ENCODE measurements around the gene LGALS7B. TPM values are rescaled to one million over a fixed set of nuclear protein-coding genes. Genes with fewer than 3 reads are reported as not detected.

The LGALS7B gene
- total RNA-seq (not detected), polyA plus RNA-seq (not detected)

DNA sequence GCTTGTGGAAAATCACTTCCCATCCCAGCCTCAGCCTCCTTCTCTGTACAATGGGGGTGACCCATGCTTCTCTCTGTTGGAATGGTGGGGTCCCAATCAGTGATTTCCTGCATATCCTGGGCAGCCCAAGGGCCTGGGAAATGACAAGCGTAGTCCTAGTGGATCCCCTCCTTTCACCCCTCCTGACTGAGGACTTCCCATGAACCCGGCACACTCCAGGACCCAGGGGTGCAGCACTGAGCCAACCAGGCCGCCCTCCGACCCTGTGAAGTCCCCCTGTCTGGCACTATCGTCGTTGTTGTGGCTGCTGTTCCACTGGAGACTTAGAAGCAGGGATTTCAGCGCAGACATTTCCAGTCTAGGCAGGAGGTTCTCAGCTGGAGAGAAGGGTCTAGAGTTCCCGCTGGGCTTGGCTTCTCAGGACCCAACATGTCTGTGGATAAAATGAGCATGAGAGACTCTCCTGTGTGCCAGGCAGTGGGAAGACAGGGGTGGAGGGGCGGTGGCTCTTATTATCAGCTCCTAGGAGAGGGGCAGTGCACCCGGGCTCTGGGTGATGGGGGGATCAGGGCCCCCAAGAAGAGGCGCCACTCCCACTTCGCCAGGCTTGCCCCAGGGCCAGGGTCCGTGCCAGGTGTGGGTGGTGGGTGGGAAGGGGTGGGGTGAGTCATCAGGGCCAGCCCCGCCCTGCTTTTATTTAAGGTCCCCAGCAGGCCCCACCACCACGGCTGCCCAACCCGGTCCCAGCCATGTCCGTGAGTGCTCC lies at the start of gene LGALS7B:
Gene LGALS7B, plus strand, starts transcription at position 723 of the 766 bp plus-strand sequence. Its CDS starts 27 bp downstream, at position 750.
- Histone ChIP-seq H3K36me3 (ENCODE audit: insufficient read depth, low read length) (no peaks in the 10 kb centered on the region), H3K27ac (ENCODE audit: low read depth, low read length) (no peak within 1 kb of the TSS), H3K4me1 (ENCODE audit: insufficient read depth, low read length) (no peaks in the 10 kb centered on the region), H3K27me3 (ENCODE audit: insufficient read depth, low read length) (no peaks in the 10 kb centered on the region), H3K9me3 (ENCODE audit: control insufficient read depth in 1 of 2, low read length in 2 of 2) (no peaks in the 10 kb centered on the region), H3K4me3 (ENCODE audit: low read length in 2 of 2) (no peak within 1 kb of the TSS)
- peak within 1 kb of the TSS in 4 of 7 donors; percentile 22 to 53 (median 44) for H3K27ac Mint-ChIP-seq
- no peak within 1 kb of the TSS for H3K4me3 Mint-ChIP-seq
- H3K4me1 Mint-ChIP-seq: peaks cover 0 to 5% (median 4%) of the 10 kb centered on the region in 4 donors
- DNase-seq: no peak
- H3K27me3 Mint-ChIP-seq: no peaks in the 10 kb centered on the region
- no peaks in the 10 kb centered on the region for H3K36me3 Mint-ChIP-seq
- no peaks in the 10 kb centered on the region for H3K9me3 Mint-ChIP-seq
- CTCF ChIA-PET (ENCODE audit: partially characterized antibody): no interaction called here
- POLR2A ChIA-PET (ENCODE audit: partially characterized antibody): interaction anchor here (1.1 kb wide), 1 partner anchor 51 kb away, joined by 3 read pairs; no protein-coding TSS in a partner anchor
- intact Hi-C loops (cut with micrococcal nuclease): no loop called here

DNA sequence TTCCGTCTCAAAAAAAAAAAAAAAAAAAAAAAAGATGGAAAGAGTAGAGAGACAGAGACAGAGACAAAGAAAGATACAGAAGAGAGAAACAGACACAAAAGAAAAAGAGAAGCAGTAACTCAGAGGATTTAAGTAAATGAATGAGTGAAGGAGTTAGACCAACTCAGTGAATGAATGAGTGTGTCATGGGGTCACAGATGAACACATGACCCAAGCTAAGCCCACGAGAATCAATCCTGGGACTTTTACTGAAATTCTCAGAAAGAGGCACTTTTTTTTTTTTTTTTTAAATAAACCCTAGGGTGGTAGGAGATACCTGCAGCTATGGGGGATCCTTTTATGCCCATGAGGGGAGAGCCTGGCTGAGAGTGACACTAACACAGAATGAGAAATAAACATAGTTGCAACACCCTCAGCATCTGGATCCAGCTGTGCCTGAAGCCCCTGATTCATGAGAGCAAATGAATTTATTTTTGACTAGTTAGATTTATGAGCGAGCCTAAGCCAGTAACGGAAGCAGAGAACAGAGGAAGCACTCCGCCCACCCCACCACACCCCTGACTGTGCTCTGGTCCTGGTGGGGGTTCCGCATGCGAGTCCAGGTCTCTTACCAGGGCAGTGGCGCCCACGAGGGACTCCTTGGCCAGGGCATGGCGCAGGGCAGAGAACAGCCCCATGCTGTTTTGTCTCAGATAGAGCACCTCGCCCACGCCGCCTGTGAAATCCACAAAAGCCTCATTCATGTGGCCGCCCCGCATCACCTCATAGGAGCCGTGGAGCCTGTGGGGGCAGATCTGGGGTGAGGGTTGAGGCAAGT lies 49.4 kb upstream of the LGALS7B start:
- Mint-ChIP-seq H3K27ac (peak overlapping the region in 4 of 7 donors; percentile 29 to 66 (median 58)), H3K4me3 (peak overlapping the region in 6 of 8 donors; percentile 13 to 73 (median 46)), H3K36me3 (no peaks in the 10 kb centered on the region), H3K27me3 (peaks cover 0 to 2% of the 10 kb centered on the region in 2 donors), H3K9me3 (no peaks in the 10 kb centered on the region), H3K4me1 (peaks cover 16 to 37% (median 26%) of the 10 kb centered on the region in 4 donors)
- H3K9me3 ChIP-seq (ENCODE audit: control insufficient read depth in 1 of 2, low read length in 2 of 2): no peaks in the 10 kb centered on the region
- CTCF ChIA-PET (ENCODE audit: partially characterized antibody): interaction anchor here (1.0 to 1.5 kb wide), 3 partner anchors 30 to 191 kb away, joined by 3 to 5 read pairs (median 4); partner anchors contain the start of genes MRPS12 and SARS2
- no peaks in the 10 kb centered on the region for H3K36me3 ChIP-seq (ENCODE audit: insufficient read depth, low read length)
- DNase-seq: no peak
- no peak overlapping the region for H3K27ac ChIP-seq (ENCODE audit: low read depth, low read length)
- no peaks in the 10 kb centered on the region for H3K27me3 ChIP-seq (ENCODE audit: insufficient read depth, low read length)
- POLR2A ChIA-PET (ENCODE audit: partially characterized antibody): interaction anchor here (0.7 to 0.9 kb wide), 2 partner anchors 60 to 130 kb away, joined by 3 to 5 read pairs; no protein-coding TSS in a partner anchor
- H3K4me3 ChIP-seq (ENCODE audit: low read length in 2 of 2): no peak overlapping the region
- intact Hi-C loops (cut with micrococcal nuclease): no loop called here
- H3K4me1 ChIP-seq (ENCODE audit: insufficient read depth, low read length): peaks cover 44% of the 10 kb centered on the region

DNA sequence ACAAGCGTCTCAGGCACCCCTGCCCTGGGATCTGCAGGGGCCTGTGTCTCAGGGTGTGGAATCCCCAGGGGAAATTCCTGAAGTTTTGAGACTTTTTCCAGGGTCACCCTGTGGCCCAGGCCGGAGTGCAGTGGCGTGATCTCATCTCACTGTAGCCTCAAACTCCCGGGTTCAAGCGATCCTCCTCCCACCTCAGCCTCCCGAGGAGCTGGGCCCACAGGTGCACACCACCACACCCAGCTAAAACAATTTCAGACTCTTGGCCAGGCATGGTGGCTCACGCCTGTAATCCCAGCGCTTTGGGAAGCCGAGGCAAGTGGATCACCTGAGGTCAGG lies 48.8 kb upstream of the LGALS7B start:
- Mint-ChIP-seq H3K36me3 (no peaks in the 10 kb centered on the region), H3K9me3 (no peaks in the 10 kb centered on the region), H3K27ac (peak overlapping the region in 1 of 7 donors; percentile 62), H3K4me3 (no peak overlapping the region), H3K4me1 (peaks cover 13 to 32% (median 21%) of the 10 kb centered on the region in 4 donors), H3K27me3 (peaks cover 0 to 2% of the 10 kb centered on the region in 2 donors)
- no peaks in the 10 kb centered on the region for H3K9me3 ChIP-seq (ENCODE audit: control insufficient read depth in 1 of 2, low read length in 2 of 2)
- intact Hi-C loops (cut with micrococcal nuclease): no loop called here
- no peaks in the 10 kb centered on the region for H3K36me3 ChIP-seq (ENCODE audit: insufficient read depth, low read length)
- DNase-seq: no peak
- H3K4me1 ChIP-seq (ENCODE audit: insufficient read depth, low read length): peaks cover 38% of the 10 kb centered on the region
- CTCF ChIA-PET (ENCODE audit: partially characterized antibody): interaction anchor here (1.0 kb wide), 1 partner anchor 55 kb away, joined by 3 read pairs; no protein-coding TSS in a partner anchor
- H3K4me3 ChIP-seq (ENCODE audit: low read length in 2 of 2): no peak overlapping the region
- no peak overlapping the region for H3K27ac ChIP-seq (ENCODE audit: low read depth, low read length)
- POLR2A ChIA-PET (ENCODE audit: partially characterized antibody): interaction anchor here (1.0 kb wide), 1 partner anchor 30 kb away, joined by 3 read pairs; no protein-coding TSS in a partner anchor
- no peaks in the 10 kb centered on the region for H3K27me3 ChIP-seq (ENCODE audit: insufficient read depth, low read length)

DNA sequence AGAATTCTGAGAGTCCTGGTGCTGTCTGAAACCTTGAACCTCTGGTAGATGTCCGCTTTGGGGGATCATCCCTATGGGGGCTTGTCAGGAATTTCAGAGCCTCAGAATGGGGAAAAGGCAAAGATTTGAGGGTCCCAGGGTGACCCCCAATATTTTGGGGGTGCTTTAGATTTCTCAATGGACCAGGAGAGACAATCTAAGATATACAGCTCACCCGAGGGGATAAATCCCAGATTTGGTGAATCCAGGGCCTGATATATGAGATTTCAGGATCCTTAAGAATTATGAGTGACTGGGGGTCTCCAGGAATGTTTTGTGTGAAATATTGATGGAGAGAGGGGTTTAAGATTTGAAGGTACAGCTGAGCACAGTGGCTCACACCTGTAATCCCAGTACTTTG lies 48.1 kb upstream of the LGALS7B start:
- no peaks in the 10 kb centered on the region for H3K9me3 Mint-ChIP-seq
- H3K4me3 Mint-ChIP-seq: peak overlapping the region in 2 of 8 donors; percentile 26 to 36
- Histone ChIP-seq H3K36me3 (ENCODE audit: insufficient read depth, low read length) (no peaks in the 10 kb centered on the region), H3K4me3 (ENCODE audit: low read length in 2 of 2) (no peak overlapping the region), H3K9me3 (ENCODE audit: control insufficient read depth in 1 of 2, low read length in 2 of 2) (no peaks in the 10 kb centered on the region), H3K4me1 (ENCODE audit: insufficient read depth, low read length) (peaks cover 35% of the 10 kb centered on the region), H3K27ac (ENCODE audit: low read depth, low read length) (no peak overlapping the region), H3K27me3 (ENCODE audit: insufficient read depth, low read length) (no peaks in the 10 kb centered on the region)
- DNase-seq: no peak
- CTCF ChIA-PET (ENCODE audit: partially characterized antibody): no interaction called here
- peak overlapping the region in 3 of 7 donors; percentile 29 to 60 (median 56) for H3K27ac Mint-ChIP-seq
- no peaks in the 10 kb centered on the region for H3K36me3 Mint-ChIP-seq
- intact Hi-C loops (cut with micrococcal nuclease): no loop called here
- H3K4me1 Mint-ChIP-seq: peaks cover 12 to 29% (median 21%) of the 10 kb centered on the region in 4 donors
- H3K27me3 Mint-ChIP-seq: peaks cover 0 to 2% of the 10 kb centered on the region in 2 donors
- POLR2A ChIA-PET (ENCODE audit: partially characterized antibody): interaction anchor here (1.0 kb wide), 2 partner anchors 29 to 102 kb away, joined by 3 read pairs; no protein-coding TSS in a partner anchor

DNA sequence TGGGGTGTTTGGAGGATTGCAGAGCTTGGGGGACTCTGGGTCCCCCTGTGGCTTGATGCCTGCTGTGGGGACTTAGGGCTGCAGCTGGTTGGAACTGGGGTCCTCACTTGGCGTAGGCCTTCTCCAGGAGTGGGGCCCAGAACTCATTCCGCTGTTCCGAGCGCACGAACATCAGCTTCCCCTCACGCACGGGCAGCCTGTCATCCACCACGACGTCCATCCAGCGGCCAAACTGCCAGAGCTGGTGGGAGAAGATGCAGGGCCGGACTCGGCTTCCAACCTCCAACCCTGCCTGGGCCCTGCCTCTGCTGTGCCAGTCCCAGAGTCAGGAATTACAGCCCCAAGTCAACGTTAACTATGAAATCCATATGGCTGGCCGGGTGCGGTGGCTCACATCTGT lies 47.3 kb upstream of the LGALS7B start:
- no peaks in the 10 kb centered on the region for H3K9me3 ChIP-seq (ENCODE audit: control insufficient read depth in 1 of 2, low read length in 2 of 2)
- no peak for DNase-seq
- CTCF ChIA-PET (ENCODE audit: partially characterized antibody): no interaction called here
- H3K27me3 ChIP-seq (ENCODE audit: insufficient read depth, low read length): no peaks in the 10 kb centered on the region
- no peak overlapping the region for H3K27ac ChIP-seq (ENCODE audit: low read depth, low read length)
- Mint-ChIP-seq H3K36me3 (no peaks in the 10 kb centered on the region), H3K27me3 (peaks cover 0 to 2% of the 10 kb centered on the region in 2 donors), H3K9me3 (no peaks in the 10 kb centered on the region), H3K27ac (peak overlapping the region in 2 of 7 donors; percentile 30 to 46), H3K4me3 (no peak overlapping the region), H3K4me1 (peaks cover 12 to 25% (median 20%) of the 10 kb centered on the region in 4 donors)
- H3K4me3 ChIP-seq (ENCODE audit: low read length in 2 of 2): no peak overlapping the region
- peaks cover 30% of the 10 kb centered on the region for H3K4me1 ChIP-seq (ENCODE audit: insufficient read depth, low read length)
- POLR2A ChIA-PET (ENCODE audit: partially characterized antibody): interaction anchor here (1.0 kb wide), 1 partner anchor 101 kb away, joined by 3 read pairs; no protein-coding TSS in a partner anchor
- no peaks in the 10 kb centered on the region for H3K36me3 ChIP-seq (ENCODE audit: insufficient read depth, low read length)
- intact Hi-C loops (cut with micrococcal nuclease): no loop called here

DNA sequence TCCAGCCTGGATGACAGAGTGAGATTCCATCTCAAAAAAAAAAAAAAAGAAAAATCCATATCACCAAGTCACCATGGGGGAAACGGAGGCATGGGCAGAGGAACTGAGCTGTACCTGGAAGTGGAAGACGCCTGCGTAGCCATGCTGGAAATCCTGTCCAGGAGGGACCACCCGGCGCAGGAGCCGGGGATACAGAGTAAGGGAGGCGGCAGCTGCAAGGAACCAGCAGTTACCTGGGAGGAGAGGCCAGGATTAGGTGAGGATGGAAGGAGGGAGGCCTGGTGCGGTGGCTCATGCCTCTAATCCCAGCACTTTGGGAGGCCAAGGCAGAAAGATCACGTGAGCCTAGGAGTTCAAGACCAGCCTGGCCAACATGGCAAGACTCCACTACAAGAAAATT lies 46.7 kb upstream of the LGALS7B start:
- no peak overlapping the region for H3K4me3 ChIP-seq (ENCODE audit: low read length in 2 of 2)
- Mint-ChIP-seq H3K36me3 (no peaks in the 10 kb centered on the region), H3K9me3 (no peaks in the 10 kb centered on the region), H3K27ac (no peak overlapping the region), H3K4me3 (no peak overlapping the region), H3K4me1 (peaks cover 12 to 24% (median 19%) of the 10 kb centered on the region in 4 donors), H3K27me3 (peaks cover 0 to 2% of the 10 kb centered on the region in 2 donors)
- POLR2A ChIA-PET (ENCODE audit: partially characterized antibody): interaction anchor here (0.6 kb wide), 1 partner anchor 104 kb away, joined by 3 read pairs; no protein-coding TSS in a partner anchor
- no peaks in the 10 kb centered on the region for H3K9me3 ChIP-seq (ENCODE audit: control insufficient read depth in 1 of 2, low read length in 2 of 2)
- CTCF ChIA-PET (ENCODE audit: partially characterized antibody): interaction anchor here (0.6 kb wide), 1 partner anchor 204 kb away, joined by 3 read pairs; no protein-coding TSS in a partner anchor
- peaks cover 27% of the 10 kb centered on the region for H3K4me1 ChIP-seq (ENCODE audit: insufficient read depth, low read length)
- no peaks in the 10 kb centered on the region for H3K27me3 ChIP-seq (ENCODE audit: insufficient read depth, low read length)
- H3K27ac ChIP-seq (ENCODE audit: low read depth, low read length): no peak overlapping the region
- intact Hi-C loops (cut with micrococcal nuclease): no loop called here
- H3K36me3 ChIP-seq (ENCODE audit: insufficient read depth, low read length): no peaks in the 10 kb centered on the region
- no peak for DNase-seq

Measured in CD4-positive, alpha-beta memory T cell (primary cell).